Activated CD4-positive, alpha-beta T cell treated with anti-CD3 and anti-CD28 coated beads, Interleukin-2, amount 50 U/mL, for 16 hours (primary cell): ENCODE results near the gene SKIL.
"Not testable (repeated sequence)": the region's sequence is repeated elsewhere in the genome, so short reads cannot be mapped to it uniquely, and the experiment has no call there.

ENCODE experiments used
- DNase-seq: peaks from one replicate; pipeline ENCODE4 v3.0.0-alpha.2; 2020

Gene SKIL

GRCh38 chr3:170357176-170358041 lies at the start of gene SKIL:
Gene SKIL, plus strand, starts transcription at chr3:170357715. Its CDS starts 2,617 bp downstream, at chr3:170360332.
- peak; percentile 95 for DNase-seq

- DNase-seq = no peak
These were observed 48.5 kb upstream of the SKIL start for GRCh38 chr3:170309046-170309445.

- DNase-seq = no peak
These were observed 39.6 kb upstream of the SKIL start for GRCh38 chr3:170317954-170318353.

- no peak for DNase-seq
These were observed 36.9 kb upstream of the SKIL start for GRCh38 chr3:170320461-170321121.

GRCh38 chr3:170321321-170322034 lies 36.0 kb upstream of the SKIL start:
- DNase-seq = no peak

GRCh38 chr3:170322566-170323269 lies 34.8 kb upstream of the SKIL start:
- DNase-seq = no peak

GRCh38 chr3:170323331-170323730 lies 34.2 kb upstream of the SKIL start:
- DNase-seq = no peak

GRCh38 chr3:170324962-170325361 lies 32.6 kb upstream of the SKIL start:
- no peak for DNase-seq

GRCh38 chr3:170327040-170327808 lies 30.3 kb upstream of the SKIL start:
- peak; percentile 15 for DNase-seq

GRCh38 chr3:170327868-170328548 lies 29.5 kb upstream of the SKIL start:
- DNase-seq = not testable (repeated sequence)

- DNase-seq = no peak
These were observed 27.1 kb upstream of the SKIL start for GRCh38 chr3:170330366-170330765.

GRCh38 chr3:170331143-170331542 lies 26.4 kb upstream of the SKIL start:
- no peak for DNase-seq

GRCh38 chr3:170337420-170337819 lies 20.1 kb upstream of the SKIL start:
- no peak for DNase-seq

GRCh38 chr3:170338690-170339340 lies 18.7 kb upstream of the SKIL start:
- DNase-seq = no peak

GRCh38 chr3:170342273-170342672 lies 15.2 kb upstream of the SKIL start:
- not testable (repeated sequence) for DNase-seq

GRCh38 chr3:170343859-170344258 lies 13.7 kb upstream of the SKIL start:
- DNase-seq = not testable (repeated sequence)

- DNase-seq = no peak
These were observed 12.5 kb upstream of the SKIL start for GRCh38 chr3:170344971-170345370.

GRCh38 chr3:170346481-170347392 lies 10.8 kb upstream of the SKIL start:
- no peak for DNase-seq

- DNase-seq = no peak
These were observed 6.8 kb upstream of the SKIL start for GRCh38 chr3:170350515-170351413.
